Mucosa of descending colon (tissue), 3 donors: ENCODE data around the gene RALGAPA2. TPM values are rescaled to one million over a fixed set of nuclear protein-coding genes. Genes with fewer than 3 reads are reported as not detected.
A peak's percentile ranks its signal among the peaks of the same experiment; 100 is the strongest.

Source experiments
- ATAC-seq: fragments of 200-7000 bp; cut with Tn5 transposase; one replicate; pipeline ENCODE4 v1.9.1; 2020; ENCODE audit warnings: mild to moderate bottlenecking, moderate library complexity
- DNase-seq, 3 donors: peaks; one replicate each; pipeline ENCODE4 v3.0.0-alpha.2; 2020
- H3K36me3 ChIP-seq: fragments of 200-600 bp; one replicate; pipeline ENCODE4 v1.8.0; 2021; ENCODE audit warnings: low read depth, mild to moderate bottlenecking
- H3K4me1 ChIP-seq: fragments of 200-600 bp; one replicate; pipeline ENCODE4 v1.8.0; 2021; ENCODE audit warnings: low read depth, mild to moderate bottlenecking
- H3K4me3 ChIP-seq: fragments of 200-600 bp; one replicate; pipeline ENCODE4 v1.8.0; 2021; ENCODE audit warnings: mild to moderate bottlenecking
- H3K9me3 ChIP-seq: fragments of 200-600 bp; one replicate; pipeline ENCODE4 v1.8.0; 2021; ENCODE audit warnings: mild to moderate bottlenecking
- CTCF ChIP-seq: fragments of 200-600 bp; IDR thresholded peaks from one replicate; pipeline ENCODE4 v1.8.0; 2022; ENCODE audit warnings: antibody characterized with exemption, mild to moderate bottlenecking
- intact Hi-C, 2 donors: fragments of 100-400 bp; cut with DNase I in 1 of 2; cut with micrococcal nuclease in 1 of 2; formaldehyde crosslinking; loops; one replicate each; pipeline versions ENCODE4 v1.11.0 to v1.11.1; 2022; cut with DNase I, micrococcal nuclease
- total RNA-seq, 3 donors: library from RNA; stranded (reverse); fragmentation: NEBNext Ultra II Directional in 2 of 3; extraction: Animal tissue kit (Norgen Biotek cat#: 25700) in 2 of 3; gene quantifications; one replicate each; pipeline versions ENCODE4 v1.2.1 to v1.2.4, GENCODE V29; 2021 to 2023
- donor health status: DM: no; HTN: no; CAD: no; lungs with moderate emphysema.
- donor health status: DM: no; HTN: no; CAD: no.
- donor health status: DM: no; HTN: yes; CAD: no.

The RALGAPA2 gene
- total RNA-seq, 3 donors from 2014 or later, result 46.3 to 85.9 (median 66.9) TPM

DNA sequence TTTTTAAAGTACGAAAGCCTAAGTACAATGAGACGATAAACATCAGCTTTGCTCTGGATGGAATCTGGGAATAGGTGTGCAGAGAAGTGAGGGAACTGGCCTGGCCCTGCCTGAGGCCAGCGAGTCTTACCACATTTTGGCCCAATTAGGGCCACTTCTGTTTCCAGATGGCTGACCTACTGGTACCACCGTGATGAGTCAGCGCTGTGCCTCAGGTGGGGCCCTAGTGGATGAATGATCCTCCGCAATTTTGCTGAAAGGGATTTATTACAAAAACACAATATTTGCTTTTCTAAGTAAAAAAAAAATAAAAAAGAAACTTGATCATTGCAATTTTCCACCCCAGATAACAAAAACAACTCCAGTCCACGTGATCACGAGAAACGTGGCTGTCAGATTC is 322.1 kb downstream of the RALGAPA2 start:
- no peaks in the 10 kb centered on the region for H3K9me3 ChIP-seq
- DNase-seq (no peak), ATAC-seq (no peak)
- no peak overlapping the region for H3K4me3 ChIP-seq
- intact Hi-C loops, result no loop called here
- no peaks in the 10 kb centered on the region for H3K36me3 ChIP-seq
- no peak for TF ChIP-seq CTCF
- no peaks in the 10 kb centered on the region for H3K4me1 ChIP-seq

DNA sequence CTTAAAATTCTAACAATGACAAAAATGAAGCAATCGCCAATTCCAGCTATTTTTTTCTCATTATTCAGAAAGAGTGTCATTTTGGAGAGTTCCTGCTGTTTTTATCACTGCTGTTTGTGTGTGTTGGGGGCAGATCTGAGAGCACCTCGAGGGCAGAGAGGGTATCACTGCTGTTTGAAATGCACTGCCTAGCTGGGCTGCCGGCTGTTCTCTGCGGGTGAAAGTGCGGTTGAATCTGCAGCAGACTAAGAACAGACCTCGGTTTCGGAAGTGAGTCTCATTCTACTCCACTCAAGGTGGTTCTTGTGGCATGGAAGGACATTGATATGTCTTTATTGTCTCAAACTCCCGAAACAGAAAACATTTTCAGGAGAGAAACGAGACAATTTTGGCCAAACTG is 326.3 kb downstream of the RALGAPA2 start:
- no peak for ATAC-seq
- no peaks in the 10 kb centered on the region for H3K4me1 ChIP-seq
- TF ChIP-seq CTCF, result no peak
- intact Hi-C loops, result no loop called here
- no peak overlapping the region for H3K4me3 ChIP-seq
- no peaks in the 10 kb centered on the region for H3K9me3 ChIP-seq
- H3K36me3 ChIP-seq, result no peaks in the 10 kb centered on the region
- no peak for DNase-seq

- H3K36me3 ChIP-seq, result no peaks in the 10 kb centered on the region
- ATAC-seq (no peak), DNase-seq (no peak)
- H3K9me3 ChIP-seq, result no peaks in the 10 kb centered on the region
- no peak overlapping the region for H3K4me3 ChIP-seq
- intact Hi-C loops, result no loop called here
- H3K4me1 ChIP-seq, result no peaks in the 10 kb centered on the region
- no peak for TF ChIP-seq CTCF
Measured at GRCh38 chr20:20375862-20376261, 336.6 kb downstream of the RALGAPA2 start.

DNA sequence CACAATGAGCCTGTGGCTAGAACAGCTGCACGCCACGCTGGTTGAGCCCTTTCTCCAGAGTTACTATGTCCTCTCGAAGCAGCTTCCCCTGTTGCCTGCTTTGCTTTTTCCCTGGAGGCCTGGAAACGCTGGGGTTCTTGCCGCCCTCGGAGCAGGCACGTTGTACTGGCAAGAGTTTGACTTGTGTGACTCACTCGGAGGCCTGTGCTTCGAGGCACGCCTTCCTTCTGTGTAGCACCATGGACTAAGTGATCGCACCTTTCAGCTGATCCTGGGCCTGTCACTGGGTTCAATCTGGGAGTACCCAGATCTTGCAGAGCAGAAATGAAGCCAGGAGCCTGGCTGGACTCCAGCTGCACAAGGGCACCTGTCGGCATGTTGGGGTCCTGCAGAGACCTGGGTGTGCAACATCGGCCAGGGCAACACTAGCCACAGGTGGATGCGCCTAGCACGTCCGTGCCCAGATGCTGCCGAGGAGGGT is 339.3 kb downstream of the RALGAPA2 start:
- intact Hi-C loops, result no loop called here
- Histone ChIP-seq H3K4me1 (peaks cover 11% of the 10 kb centered on the region), H3K36me3 (no peaks in the 10 kb centered on the region), H3K4me3 (no peak overlapping the region), H3K9me3 (no peaks in the 10 kb centered on the region)
- TF ChIP-seq CTCF, result no peak
- ATAC-seq (peak; percentile 17), DNase-seq (no peak)

DNA sequence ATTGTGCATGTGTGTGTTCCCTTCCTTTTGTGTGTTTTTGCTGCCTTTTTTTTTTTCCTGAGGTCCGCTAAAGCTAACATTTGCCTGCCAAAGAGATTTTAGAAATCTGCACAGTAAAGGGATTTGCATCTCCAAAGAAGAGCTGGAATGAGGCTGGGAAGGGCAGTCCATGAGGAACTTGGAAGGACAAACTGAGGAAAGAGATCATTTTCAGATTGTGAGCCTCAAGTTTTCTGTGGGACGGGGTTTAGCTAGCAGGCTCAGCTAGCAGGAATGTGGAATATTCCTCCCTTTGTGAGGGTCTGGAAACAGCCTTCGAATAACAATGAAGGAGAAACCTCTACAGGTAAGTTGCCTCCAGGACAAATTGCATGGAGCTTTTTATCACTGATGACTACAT is 340.8 kb downstream of the RALGAPA2 start:
- peaks cover 24% of the 10 kb centered on the region for H3K4me1 ChIP-seq
- intact Hi-C loops, result no loop called here
- DNase-seq, result no peak
- no peak for ATAC-seq
- H3K9me3 ChIP-seq, result no peaks in the 10 kb centered on the region
- no peaks in the 10 kb centered on the region for H3K36me3 ChIP-seq
- no peak for TF ChIP-seq CTCF
- no peak overlapping the region for H3K4me3 ChIP-seq

GRCh38 chr20:20371083-20371482 is 341.4 kb downstream of the RALGAPA2 start:
- DNase-seq (no peak), ATAC-seq (no peak)
- intact Hi-C loops, result no loop called here
- Histone ChIP-seq H3K4me1 (peaks cover 24% of the 10 kb centered on the region), H3K4me3 (no peak overlapping the region), H3K36me3 (no peaks in the 10 kb centered on the region), H3K9me3 (no peaks in the 10 kb centered on the region)
- no peak for TF ChIP-seq CTCF
